HG02884 (cell line): Measurements from ENCODE around the gene APOBEC3A.
"Not testable (repeated sequence)": the region's sequence is repeated elsewhere in the genome, so short reads cannot be mapped to it uniquely, and the experiment has no call there.

Experiments
- ATAC-seq: cut with Tn5 transposase; IDR thresholded peaks from one replicate; pipeline ENCODE4 v1.9.1; 2021; ENCODE audit warnings: mild to moderate bottlenecking, moderate library complexity; ENCODE audit not compliant: unreplicated experiment

APOBEC3A gene

DNA sequence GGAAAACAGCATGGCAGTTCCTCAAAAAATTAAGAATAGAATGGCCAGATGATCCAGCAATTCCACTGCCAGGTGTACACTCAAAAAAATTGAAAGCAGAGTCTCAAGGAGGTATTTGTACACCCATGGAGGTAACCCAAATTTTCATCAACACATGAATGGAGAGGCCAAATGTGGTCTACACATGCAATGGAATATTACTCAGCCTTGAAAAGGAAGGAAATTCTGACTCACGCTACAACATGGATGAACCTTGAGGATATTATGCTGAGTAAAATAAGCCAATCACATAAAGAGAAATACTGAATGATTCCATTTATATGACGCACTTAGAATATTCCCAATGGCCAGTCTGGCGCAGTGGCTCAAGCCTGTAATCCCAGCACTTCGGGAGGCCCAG is 19.9 kb downstream of the APOBEC3A start:
- not testable (repeated sequence) for ATAC-seq

DNA sequence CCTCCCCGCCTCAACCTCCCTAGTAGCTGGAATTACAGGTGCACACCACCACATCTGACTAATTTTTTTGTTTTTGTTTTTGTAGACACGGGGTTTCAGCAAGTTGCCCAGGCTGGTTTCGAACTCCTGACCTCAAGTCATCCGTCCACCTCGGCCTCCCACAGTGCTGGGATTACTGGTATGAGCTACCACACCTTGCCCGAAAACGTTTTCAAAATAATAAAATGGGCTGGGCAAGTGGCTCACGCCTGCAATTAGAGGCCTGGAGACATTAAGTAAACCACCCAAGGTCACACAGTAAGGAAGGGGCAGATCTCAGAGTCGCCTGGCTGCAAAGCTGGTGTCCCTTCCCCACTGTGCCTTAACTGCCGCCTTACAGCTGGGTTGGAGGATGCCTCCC is 23.2 kb downstream of the APOBEC3A start:
- ATAC-seq: not testable (repeated sequence)

DNA sequence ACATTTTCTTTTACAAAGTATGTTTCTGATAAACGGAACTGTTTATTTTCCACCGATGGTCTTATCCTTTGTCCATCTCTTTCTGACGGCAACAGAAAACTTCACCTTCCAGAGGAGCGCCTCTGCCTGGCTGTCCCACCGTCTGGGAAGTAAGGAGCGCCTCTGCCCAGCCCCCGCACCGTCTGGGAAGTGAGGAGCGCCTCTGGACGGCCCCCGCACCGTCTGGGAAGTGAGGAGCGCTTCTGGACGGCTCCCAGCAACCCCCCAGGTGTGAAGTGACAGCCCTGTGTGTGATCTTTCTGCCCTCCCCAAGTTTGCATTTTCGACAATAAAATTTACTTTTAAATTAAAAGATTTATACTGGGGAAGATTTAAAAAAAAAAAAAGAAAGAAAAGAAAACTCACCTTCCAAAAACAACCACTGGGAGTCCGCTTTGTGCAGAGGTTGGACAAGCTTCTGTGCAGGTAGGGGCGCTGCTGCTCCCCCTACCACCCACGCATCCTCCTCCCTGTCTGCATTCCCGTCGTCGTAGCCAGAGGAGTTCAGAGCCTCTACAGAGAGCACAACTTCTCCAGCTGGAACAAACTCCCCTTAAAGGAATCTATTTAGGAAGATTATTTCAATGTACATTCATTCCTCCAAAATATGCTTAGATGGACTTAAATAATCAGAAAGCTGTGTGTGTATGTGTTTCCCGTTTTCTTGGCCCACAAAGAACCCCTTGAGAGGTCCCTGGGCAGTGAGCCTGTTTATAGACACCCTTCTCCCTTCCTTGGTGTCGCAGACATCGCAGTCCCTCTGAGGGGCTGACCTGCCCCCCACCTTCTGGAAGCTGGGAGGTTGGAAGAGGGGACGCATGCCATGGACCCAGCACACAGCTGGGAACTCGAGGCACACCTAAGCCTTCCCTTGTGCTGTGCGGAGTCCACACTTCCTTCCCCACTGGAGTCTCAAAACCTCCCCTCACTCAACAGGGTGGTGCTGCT is 23.9 kb downstream of the APOBEC3A start:
- no peak for ATAC-seq

DNA sequence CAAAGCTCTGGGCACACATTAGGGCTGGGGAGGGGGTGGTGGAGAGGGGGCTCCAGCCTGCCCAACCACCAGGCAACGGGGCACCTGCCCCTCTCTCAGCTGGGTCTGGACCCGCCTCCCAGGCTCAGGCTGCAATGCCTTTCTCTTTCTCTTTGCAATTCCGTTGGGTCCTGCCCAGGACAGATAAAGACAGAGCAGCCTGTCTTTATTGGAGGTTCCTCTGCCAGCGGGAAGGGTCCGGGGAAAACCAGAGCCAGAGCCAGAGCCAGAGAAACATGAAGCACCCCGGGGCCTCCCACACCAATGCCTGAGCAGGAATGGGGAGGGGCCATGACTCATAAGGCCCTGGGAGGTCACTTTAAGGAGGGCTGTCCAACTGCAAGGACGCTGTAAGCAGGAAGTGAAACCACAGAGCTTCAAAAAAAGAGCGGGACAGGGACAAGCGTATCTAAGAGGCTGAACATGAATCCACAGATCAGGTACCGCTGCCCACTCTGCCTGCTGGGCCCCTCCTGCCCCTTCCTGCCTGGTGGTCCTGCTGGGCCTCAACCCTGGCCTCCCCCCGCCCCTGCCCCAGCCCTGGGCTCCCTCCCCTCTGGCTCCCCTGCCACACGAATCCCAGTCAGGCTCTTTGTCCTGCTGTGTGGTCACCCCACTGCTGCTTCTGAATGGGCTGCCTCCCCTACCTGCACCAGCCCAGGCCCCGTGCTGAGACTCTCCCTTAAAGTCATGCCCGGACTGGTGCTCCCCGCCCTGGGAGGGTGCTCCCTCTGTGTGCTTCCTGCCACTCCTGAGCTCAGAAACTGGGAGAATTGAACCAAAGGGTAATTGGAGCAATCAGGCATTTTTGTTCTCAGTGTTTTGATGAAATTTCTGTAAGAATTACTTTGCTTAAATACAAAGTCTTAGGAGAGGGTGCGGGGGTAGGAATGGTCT is 24.9 kb downstream of the APOBEC3A start, which contains the start of gene APOBEC3B:
Gene APOBEC3B (plus strand): TSS at position 356 of the 936 bp plus-strand sequence. CDS start 107 bp downstream, at position 463.
- peak; percentile 59 for ATAC-seq

DNA sequence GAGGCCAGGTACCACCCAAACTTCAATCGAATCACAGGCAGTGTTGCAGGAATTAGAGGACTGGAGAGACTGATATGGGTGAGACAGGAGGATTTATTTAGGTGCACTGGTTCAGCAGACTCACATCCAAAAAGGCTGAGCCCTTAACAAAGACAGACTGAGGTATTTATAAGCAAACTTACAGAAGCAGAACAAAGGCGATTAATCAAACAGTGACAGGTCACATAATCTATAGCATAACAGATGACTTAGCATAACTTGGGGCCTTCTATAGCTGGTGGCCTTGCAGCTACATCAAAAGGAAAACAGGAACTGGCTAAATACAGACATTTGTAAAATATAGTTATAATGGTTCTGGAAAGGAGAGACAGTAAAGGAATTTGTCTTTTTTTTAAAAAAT is 26.8 kb downstream of the APOBEC3A start:
- ATAC-seq: no peak

DNA sequence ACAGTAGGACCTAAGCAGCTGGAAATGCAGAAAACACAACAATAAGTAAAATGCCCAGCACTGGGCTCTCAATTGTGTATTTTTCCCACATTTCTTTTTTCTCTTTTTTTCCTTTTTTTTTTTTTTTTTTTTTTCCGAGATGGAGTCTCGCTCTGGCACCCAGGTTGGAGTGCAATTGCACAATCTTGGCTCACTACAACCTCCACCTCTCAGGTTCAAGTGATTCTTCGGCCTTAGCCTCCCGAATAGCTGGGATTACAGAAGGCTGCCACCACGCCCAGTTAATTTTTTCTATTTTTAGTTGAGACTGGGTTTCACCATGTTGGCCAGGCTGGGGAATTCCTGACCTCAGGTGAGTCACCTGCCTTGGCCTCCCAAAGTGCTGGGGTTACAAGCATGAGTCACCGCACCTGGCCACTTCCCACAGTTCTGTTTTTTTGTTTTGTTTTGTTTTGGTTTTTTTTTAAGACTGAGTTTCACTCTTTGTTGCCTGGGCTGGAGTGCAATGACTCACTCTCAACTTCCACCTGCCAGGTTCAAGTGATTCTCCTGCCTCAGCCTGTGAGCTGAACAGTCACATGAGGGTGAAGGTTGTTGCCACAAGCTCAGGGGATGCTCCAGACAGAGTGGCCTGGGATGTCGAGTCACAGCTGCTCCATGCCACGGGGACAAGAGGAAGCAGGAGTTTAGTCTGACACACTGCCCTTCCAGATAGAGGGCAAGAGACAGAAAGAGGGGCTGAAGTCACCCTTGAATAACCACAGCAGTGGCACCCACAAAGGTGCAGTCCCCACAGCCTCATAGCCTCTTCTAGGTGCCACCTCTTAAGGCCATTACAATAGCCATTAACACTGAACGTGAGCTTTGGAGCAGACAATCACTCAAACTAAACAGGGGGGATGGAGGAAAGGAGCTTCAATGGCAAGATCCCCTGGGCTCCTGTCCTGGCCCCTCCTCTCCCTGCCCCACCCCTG is 27.7 kb downstream of the APOBEC3A start:
- peak; percentile 53 for ATAC-seq

DNA sequence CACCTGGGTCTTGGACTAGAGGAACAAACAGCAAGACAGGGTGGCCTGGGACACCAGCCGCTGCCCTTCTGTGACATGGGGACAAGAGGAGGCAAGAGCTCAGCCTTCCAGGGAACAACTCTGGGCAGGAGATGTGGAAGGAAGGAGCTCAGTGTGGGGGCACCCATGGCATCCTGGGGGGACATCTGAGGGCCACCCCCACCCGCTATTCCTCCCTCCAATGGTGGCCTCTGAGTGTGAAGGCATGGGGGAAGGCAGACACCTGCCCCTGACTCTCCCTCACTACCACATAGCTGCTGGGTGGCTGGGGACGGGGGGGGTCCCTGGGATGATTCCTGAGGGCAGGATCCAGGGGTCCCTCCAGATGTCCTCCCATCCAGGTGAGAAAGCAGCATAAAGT is 29.2 kb downstream of the APOBEC3A start:
- no peak for ATAC-seq

DNA sequence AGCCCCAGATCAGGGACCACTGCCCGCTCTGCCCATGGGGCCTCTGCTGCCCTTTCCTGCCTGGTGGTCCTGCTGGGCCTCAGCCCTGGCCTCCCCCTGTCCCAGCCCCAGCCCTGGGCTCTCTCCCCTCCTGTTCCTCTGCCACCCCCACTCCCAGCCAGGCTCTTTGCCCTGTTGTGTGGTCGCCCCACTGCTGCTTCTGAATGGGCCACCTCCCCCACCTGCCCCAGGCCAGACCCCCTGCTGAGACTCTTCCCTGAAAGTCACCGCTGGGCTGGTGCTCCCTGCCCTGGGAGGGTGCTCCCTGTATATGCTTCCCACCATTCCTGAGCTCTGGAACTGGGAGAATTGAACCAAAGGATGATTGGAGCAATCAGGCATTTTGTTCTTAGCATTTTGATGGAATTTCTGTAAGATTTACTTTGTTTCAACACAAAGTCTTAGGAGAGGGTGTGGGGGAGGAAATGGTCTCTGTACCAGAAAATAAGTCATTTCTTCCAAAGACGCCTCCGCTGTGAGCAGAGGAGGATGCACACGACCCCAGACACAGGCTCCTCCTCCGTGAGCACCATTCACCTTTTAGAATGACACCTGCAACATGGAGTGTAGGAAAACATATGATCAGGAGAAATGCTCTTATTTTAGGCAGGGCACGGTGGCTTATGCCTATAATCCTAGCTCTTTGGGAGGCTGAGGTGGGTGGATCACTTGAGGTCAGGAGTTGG is 29.9 kb downstream of the APOBEC3A start:
- no peak for ATAC-seq

DNA sequence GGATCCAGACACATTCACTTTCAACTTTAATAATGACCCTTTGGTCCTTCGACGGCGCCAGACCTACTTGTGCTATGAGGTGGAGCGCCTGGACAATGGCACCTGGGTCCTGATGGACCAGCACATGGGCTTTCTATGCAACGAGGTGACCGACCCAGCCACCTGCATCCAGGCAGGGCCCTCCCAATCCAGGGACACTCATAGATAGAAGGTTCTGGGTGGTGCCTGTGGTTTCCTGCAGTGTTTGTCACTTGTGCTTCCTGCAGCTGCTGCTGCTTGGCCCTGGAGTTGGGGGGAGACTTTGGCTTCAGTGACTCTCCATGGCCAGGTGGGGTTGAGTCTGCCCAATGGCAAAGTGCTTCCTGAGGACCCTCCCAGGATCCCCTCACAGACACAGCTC is 32.1 kb downstream of the APOBEC3A start:
- no peak for ATAC-seq

DNA sequence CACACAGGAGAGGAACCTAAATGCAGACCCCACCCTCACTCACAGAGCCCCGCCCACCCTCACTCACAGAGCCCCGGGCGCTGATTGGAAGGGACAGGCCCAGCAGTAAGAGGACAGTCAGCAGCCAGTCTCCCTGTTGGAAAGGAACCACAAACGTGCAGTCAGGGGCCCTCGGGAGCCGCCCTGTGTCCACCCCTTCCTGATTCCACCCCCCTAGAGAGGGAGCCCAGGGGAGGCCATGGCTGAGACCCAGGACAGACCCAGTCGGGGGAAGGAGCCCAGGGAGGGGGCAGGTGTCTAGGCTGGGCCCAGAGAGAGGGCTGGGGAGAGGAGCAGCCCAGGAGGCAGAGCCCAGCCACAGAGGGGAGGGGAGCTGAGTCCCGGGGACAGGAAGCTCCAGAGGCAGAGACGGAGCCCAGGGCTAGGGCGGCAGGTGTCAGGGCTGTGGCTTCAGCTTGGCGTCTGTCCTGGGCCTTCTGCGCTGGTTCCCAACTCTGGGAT is 35.5 kb downstream of the APOBEC3A start:
- ATAC-seq: not testable (repeated sequence)

DNA sequence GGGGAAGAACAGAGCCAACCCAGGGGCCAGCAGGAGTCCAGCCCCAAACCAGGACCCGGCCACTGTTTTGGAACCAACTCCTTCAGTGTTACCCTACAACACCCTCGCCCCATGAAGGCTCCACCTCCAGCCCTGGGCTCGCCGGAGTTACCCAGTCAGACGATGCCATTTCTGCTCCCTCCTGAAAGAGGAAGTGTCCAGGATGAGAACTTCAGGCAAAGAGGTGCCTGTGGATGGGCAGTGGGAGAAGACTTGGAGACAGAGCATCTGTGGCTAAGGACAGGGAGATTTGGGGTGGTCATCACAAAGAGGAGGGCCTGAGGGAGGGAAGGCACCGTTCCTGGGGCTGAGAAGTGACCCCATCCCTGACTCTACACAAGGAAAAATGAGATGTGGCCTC is 38.7 kb downstream of the APOBEC3A start:
- no peak for ATAC-seq

DNA sequence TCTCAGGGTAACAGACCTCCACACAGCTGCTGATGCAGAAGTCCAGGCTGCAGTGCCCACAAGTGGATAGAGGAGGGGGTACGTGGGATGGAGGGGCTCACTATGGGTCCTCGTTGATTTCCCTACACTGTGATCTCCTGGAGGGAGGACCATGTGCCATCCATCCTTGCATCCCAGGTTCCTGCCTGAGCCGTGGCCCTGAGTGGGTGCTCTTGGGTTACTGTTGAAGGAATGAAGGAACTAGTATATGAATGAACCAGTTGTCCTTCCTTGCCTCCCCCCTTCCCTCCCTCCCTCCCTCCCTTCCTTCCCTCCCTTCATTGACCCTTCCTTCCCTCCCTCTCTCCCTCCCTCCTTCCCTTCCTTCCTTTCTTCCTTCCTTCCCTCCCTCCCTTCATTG is 40.1 kb downstream of the APOBEC3A start:
- ATAC-seq: no peak

DNA sequence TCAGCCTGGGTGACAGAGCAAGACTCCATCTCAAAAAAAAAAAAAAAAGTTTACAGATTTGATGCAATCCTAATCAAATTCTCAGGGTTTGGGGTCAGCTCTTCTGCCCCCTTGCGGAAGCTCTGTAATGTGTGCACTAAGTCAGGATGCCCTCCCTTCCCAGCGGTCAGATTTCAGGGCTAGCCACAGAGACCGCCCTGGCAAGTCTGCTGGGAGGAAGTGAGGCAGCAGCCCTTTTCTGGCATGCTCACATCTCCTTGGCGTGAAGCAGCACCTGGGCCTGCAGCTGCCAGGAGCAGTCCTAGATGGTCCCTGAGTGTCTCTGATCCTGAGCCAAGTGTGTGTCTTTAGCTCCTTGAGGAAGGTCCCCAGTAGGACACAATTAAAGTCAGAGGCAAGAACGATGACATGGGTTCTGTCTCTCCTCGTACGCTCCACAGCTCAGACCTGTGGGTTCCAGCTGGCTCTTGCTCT is 45.8 kb downstream of the APOBEC3A start:
- no peak for ATAC-seq

DNA sequence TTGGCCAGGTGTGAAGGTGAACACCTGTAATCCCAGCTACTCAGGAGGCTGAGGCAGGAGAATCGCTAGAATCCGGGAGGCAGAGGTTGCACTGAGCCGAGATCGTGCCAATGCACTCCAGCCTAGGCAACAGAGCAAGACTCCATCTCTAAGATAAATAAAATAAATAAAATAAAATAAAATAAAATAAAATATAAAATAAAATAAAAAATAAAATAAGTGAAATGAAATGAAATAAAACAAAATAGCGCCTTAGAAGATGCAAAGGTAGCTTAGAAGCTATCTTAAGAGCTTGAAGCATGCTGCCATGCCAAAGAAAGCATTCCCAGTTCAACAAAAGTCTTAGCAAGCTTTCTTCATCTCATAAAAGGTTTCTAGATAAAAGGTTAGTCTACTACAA is 49.8 kb downstream of the APOBEC3A start:
- ATAC-seq: no peak

DNA sequence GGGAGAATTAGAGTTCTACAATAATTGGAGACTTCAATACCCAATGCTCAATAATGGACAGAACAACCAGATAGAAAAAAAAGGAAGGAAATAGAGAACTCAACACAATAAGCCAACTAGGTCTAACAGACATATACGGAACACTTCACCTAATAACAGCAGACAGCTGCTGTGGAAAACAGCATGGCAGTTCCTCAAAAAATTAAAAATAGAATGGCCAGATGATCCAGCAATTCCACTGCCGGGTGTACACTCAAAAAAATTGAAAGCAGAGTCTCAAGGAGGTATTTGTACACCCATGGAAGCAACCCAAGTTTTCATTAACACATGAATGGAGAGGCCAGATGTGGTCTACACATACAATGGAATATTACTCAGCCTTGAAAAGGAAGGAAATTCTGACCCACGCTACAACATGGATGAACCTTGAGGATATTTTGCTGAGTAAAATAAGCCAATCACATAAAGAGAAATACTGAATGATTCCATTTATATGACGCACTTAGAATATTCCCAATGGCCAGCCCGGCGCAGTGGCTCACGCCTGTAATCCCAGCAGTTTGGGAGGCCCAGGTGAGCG is 51.0 kb downstream of the APOBEC3A start:
- not testable (repeated sequence) for ATAC-seq

DNA sequence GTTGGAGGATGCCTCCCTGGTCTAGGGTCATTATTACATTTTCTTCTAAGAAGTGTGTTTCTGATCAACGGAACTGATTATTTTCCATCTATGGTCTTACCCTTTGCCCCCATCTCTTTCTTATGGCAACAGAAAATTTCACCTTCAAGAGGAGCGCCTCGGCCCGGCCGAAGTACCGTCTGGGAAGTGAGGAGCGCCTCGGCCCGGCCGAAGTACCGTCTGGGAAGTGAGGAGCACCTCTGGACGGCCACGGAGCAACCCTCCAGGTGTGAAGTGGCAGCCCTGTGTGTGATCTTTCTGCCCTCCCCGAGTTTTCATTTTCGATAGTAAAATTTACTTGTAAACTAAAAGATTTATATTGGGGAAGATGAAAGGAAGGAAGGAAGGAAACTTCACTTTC is 53.5 kb downstream of the APOBEC3A start:
- ATAC-seq: no peak
